Spleen (tissue), 7 donors: ENCODE results near the gene NELFE.
"Not testable (repeated sequence)": the region's sequence is repeated elsewhere in the genome, so short reads cannot be mapped to it uniquely, and the experiment has no call there.

ENCODE experiments used
- CTCF ChIP-seq, 11 experiments: fragments of 200-600 bp in 7 of 11; fragments of 450-650 bp in 4 of 11; sonication (generic) in 4 of 11; IDR thresholded peaks in 8 of 11; conservative IDR thresholded peaks in 3 of 11; 1 replicate in 7 of 11; 2 replicates in 4 of 11; pipeline versions ENCODE4 v1.4.0 to v1.8.0; 2016 to 2021; ENCODE audit warnings: antibody characterized with exemption in 11 of 11, inconsistent platforms in 4 of 11, mild to moderate bottlenecking in 1 of 11
- POLR2A ChIP-seq, 3 donors: fragments of 450-650 bp; IDR thresholded peaks; one replicate each; pipeline ENCODE4 v1.5.1; 2017; ENCODE audit warnings: antibody characterized with exemption in 3 of 3, mild to moderate bottlenecking in 1 of 3
- donor health status: DM: no; HTN: no; CAD: no; lungs with moderate emphysema.
- donor health status: DM: no; HTN: no; CAD: no.
- donor health status: DM: no; HTN: no; CAD: no.

GRCh38 chr6:31909298-31909697, 49.5 kb downstream of the NELFE start:
- not testable (repeated sequence) for TF ChIP-seq CTCF (IDR thresholded peaks at IDR 0.05 in 8 of 11, conservative IDR thresholded peaks at IDR 0.05 in 3 of 11); POLR2A (IDR thresholded peaks at IDR 0.05)
